ENCODE results near the gene SGSM2.

The SGSM2 gene

GRCh38 chr17:2387086-2388019, 50.1 kb downstream of the SGSM2 start:
- no peak for DNase-seq (ENCODE audit: low spot score)

GRCh38 chr17:2388020-2388682, 50.9 kb downstream of the SGSM2 start:
- DNase-seq (ENCODE audit: low spot score): no peak

- DNase-seq (ENCODE audit: low spot score): no peak
These were observed 51.4 kb downstream of the SGSM2 start for GRCh38 chr17:2388683-2389055.

GRCh38 chr17:2390199-2390836, 53.0 kb downstream of the SGSM2 start:
- no peak for DNase-seq (ENCODE audit: low spot score)

GRCh38 chr17:2391597-2392251, 54.4 kb downstream of the SGSM2 start:
- no peak for DNase-seq (ENCODE audit: low spot score)

GRCh38 chr17:2392252-2393173, 55.2 kb downstream of the SGSM2 start:
- DNase-seq (ENCODE audit: low spot score): peak; percentile 90

GRCh38 chr17:2393174-2393953, 56.1 kb downstream of the SGSM2 start:
- peak; percentile 87 for DNase-seq (ENCODE audit: low spot score)

GRCh38 chr17:2393954-2394749, 56.9 kb downstream of the SGSM2 start:
- DNase-seq (ENCODE audit: low spot score): no peak

- DNase-seq (ENCODE audit: low spot score): no peak
These were observed 57.5 kb downstream of the SGSM2 start for GRCh38 chr17:2394775-2395201.

GRCh38 chr17:2395258-2396181, 58.2 kb downstream of the SGSM2 start:
- DNase-seq (ENCODE audit: low spot score): no peak

- no peak for DNase-seq (ENCODE audit: low spot score)
These were observed 58.9 kb downstream of the SGSM2 start for GRCh38 chr17:2396192-2396567.

GRCh38 chr17:2396568-2397246, 59.4 kb downstream of the SGSM2 start:
- peak; percentile 80 for DNase-seq (ENCODE audit: low spot score)

GRCh38 chr17:2397247-2398171, 60.2 kb downstream of the SGSM2 start:
- no peak for DNase-seq (ENCODE audit: low spot score)

GRCh38 chr17:2398182-2398581, 60.9 kb downstream of the SGSM2 start:
- no peak for DNase-seq (ENCODE audit: low spot score)

GRCh38 chr17:2398655-2399571, 61.6 kb downstream of the SGSM2 start:
- no peak for DNase-seq (ENCODE audit: low spot score)

All from HuH-7 (cell line).